ENCODE measurements around the gene SPATA12. TPM values are rescaled to one million over a fixed set of nuclear protein-coding genes. Genes with fewer than 3 reads are reported as not detected.

Gene SPATA12
- total RNA-seq, 1 donor from 2014 or later, result 0.06 TPM

DNA sequence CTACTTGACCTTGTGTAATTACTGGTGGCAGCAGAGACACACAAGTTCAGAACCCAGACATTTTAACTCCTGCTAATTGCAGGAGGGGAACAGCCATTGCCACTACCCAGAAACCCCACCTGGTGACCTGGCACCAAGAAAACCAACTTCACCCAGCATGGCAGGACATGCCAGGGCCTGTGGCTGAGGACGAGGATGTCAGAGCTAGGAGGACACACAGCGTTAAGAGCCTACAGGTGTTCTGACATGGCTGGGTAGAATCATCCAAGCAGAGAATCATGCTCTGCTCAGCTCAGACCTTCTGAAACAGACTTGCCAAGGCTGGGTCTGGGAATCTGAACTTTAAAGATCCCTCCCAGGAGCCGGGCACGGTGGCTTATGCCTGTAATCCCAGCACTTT is 11.7 kb upstream of the SPATA12 start:
- DNase-seq (ENCODE audit: low read depth), result no peak
- no peak overlapping the region for H3K4me3 ChIP-seq (ENCODE audit: low read depth, low read length)
- TF ChIP-seq CTCF (conservative IDR thresholded peaks at IDR 0.05; ENCODE audit: low read depth, low read length), result no peak

- no peak overlapping the region for H3K4me3 ChIP-seq (ENCODE audit: low read depth, low read length)
- no peak for DNase-seq (ENCODE audit: low read depth)
- TF ChIP-seq CTCF (conservative IDR thresholded peaks at IDR 0.05; ENCODE audit: low read depth, low read length), result no peak
These were observed 7.8 kb upstream of the SPATA12 start for GRCh38 chr3:57052662-57053061.

DNA sequence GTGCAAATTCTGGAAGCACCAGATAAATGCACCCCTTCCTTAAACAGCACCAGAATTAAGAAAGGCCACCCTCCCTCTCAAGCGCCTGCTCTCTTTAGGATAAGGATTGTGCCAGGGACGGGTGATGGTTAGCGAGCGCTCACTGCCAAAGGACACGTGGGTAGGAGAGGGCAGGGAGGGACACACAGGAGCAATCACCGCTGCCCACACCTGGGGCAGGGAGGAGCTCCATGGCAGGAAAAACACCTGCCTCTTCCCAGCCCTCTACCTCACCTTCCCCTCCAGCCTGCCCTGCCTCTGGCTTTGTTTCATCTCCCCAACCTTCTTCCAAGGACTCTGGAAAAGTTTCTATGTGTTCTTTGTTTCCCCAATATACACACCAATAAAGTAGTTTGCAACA is 7.3 kb upstream of the SPATA12 start:
- DNase-seq (ENCODE audit: low read depth), result no peak
- no peak for TF ChIP-seq CTCF (conservative IDR thresholded peaks at IDR 0.05; ENCODE audit: low read depth, low read length)
- no peak overlapping the region for H3K4me3 ChIP-seq (ENCODE audit: low read depth, low read length)

DNA sequence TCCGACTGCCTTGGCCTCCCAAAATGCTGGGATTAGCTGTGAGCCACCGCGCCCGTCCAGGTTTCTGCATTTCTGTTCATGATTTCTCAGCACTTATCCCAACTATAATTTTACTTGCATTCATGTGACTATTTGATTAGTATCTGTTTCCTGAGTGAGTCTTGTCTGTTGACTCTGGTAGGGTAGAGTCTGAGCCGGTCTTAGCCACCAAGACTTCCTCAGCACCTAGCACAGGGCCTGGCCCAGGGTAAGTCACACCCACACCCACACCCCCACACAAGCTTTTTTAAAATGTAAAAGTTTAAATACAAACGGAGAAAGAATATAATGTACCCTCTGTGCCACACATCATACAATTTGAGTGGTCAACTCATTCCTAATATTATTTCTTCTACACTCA is 3.1 kb upstream of the SPATA12 start:
- DNase-seq (ENCODE audit: low read depth), result no peak
- TF ChIP-seq CTCF (conservative IDR thresholded peaks at IDR 0.05; ENCODE audit: low read depth, low read length), result no peak
- H3K4me3 ChIP-seq (ENCODE audit: low read depth, low read length), result no peak overlapping the region

DNA sequence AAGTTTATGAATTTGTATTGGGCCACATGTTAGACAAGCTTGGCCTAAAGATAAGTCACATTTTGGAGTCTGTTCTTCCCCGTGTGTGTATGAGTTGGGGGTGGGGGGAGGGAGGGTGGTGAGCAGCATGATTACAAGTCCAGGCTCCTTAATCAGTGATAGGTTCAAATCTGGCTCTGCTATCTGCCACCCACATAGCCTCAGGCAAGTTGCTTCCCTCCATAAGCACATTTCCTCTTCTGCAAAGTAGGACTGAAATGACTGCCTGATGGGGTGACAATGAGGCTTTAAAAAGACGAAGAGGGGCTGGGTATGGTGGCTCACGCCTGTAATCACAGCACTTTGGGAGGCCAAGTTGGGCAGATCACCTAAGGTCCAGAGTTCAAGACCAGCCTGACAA is 1.1 kb upstream of the SPATA12 start:
- no peak overlapping the region for H3K4me3 ChIP-seq (ENCODE audit: low read depth, low read length)
- DNase-seq (ENCODE audit: low read depth), result no peak
- TF ChIP-seq CTCF (conservative IDR thresholded peaks at IDR 0.05; ENCODE audit: low read depth, low read length), result no peak

DNA sequence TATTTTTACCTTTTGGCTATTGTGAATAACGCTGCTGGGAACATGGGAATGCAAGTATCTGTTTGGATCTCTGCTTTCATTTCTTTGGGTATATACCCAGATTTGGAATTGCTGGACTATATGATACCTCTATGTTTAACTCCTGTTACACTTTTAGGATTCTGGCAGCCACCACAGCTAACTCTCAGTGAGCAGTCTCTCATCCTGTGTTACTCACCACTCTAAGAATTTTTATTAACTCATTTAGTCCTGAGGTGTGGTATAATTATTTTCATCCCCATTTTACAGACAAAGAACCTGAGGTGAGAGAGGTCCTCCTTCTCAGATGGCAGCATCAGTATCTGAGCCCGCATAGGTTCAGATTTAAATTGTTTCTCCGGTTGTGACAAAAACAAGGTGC is 1.1 kb downstream of the SPATA12 start:
- no peak for DNase-seq (ENCODE audit: low read depth)
- H3K4me3 ChIP-seq (ENCODE audit: low read depth, low read length), result no peak overlapping the region
- no peak for TF ChIP-seq CTCF (conservative IDR thresholded peaks at IDR 0.05; ENCODE audit: low read depth, low read length)

GRCh38 chr3:57062101-57062631 is 1.7 kb downstream of the SPATA12 start:
- DNase-seq (ENCODE audit: low read depth), result no peak
- no peak overlapping the region for H3K4me3 ChIP-seq (ENCODE audit: low read depth, low read length)
- no peak for TF ChIP-seq CTCF (conservative IDR thresholded peaks at IDR 0.05; ENCODE audit: low read depth, low read length)
